Amniotic epithelial cell (primary cell): Measurements from ENCODE around the gene SLC2A4.

Source experiments
- DNase-seq: peaks from one replicate; pipeline ENCODE4 v3.0.0-alpha.2; 2010; ENCODE audit warnings: low read depth

SLC2A4 gene

GRCh38 chr17:7279448-7279847 is 2.1 kb upstream of the SLC2A4 start:
- DNase-seq, result no peak

- DNase-seq, result peak; percentile 57
Measured at GRCh38 chr17:7280519-7281073, 922 bp upstream of the SLC2A4 start.

GRCh38 chr17:7281953-7282751 is 634 bp downstream of the SLC2A4 start:
- DNase-seq, result no peak

- DNase-seq, result no peak
Measured at GRCh38 chr17:7282752-7283321, 1.3 kb downstream of the SLC2A4 start.

GRCh38 chr17:7283471-7284216 is 2.1 kb downstream of the SLC2A4 start:
- no peak for DNase-seq

GRCh38 chr17:7284911-7285310 is 3.4 kb downstream of the SLC2A4 start:
- no peak for DNase-seq

GRCh38 chr17:7285679-7286078 is 4.2 kb downstream of the SLC2A4 start:
- DNase-seq, result no peak

GRCh38 chr17:7289256-7290032 is 7.9 kb downstream of the SLC2A4 start:
- no peak for DNase-seq

GRCh38 chr17:7290166-7290565 is 8.6 kb downstream of the SLC2A4 start:
- DNase-seq, result no peak

- DNase-seq, result no peak
Measured at GRCh38 chr17:7290685-7291084, 9.2 kb downstream of the SLC2A4 start.

GRCh38 chr17:7292194-7292593 is 10.7 kb downstream of the SLC2A4 start:
- DNase-seq, result no peak

GRCh38 chr17:7292729-7293128 is 11.2 kb downstream of the SLC2A4 start:
- DNase-seq, result no peak

- DNase-seq, result peak; percentile 83
Measured at GRCh38 chr17:7293159-7293558, 11.6 kb downstream of the SLC2A4 start.

GRCh38 chr17:7293816-7294613 is 12.5 kb downstream of the SLC2A4 start:
- no peak for DNase-seq

GRCh38 chr17:7294614-7295153 is 13.2 kb downstream of the SLC2A4 start, which contains the start of gene YBX2:
YBX2 (minus strand) TSS chr17:7294639; CDS start chr17:7294500, 139 bp downstream.
- DNase-seq, result no peak

GRCh38 chr17:7295230-7296180 is 14.0 kb downstream of the SLC2A4 start:
- DNase-seq, result no peak

- DNase-seq, result peak; percentile 66
Measured at GRCh38 chr17:7296189-7296861, 14.8 kb downstream of the SLC2A4 start.

- DNase-seq, result no peak
Measured at GRCh38 chr17:7304179-7304578, 22.7 kb downstream of the SLC2A4 start.
